K562 (cell line): ENCODE measurements around the gene SFRP2.

Source experiments
- CBFB ChIP-seq: sonication (generic); formaldehyde crosslinking; IDR thresholded peaks from 2 replicates; pipeline ENCODE4 v1.4.0; 2020; ENCODE audit warnings: mild to moderate bottlenecking, missing genetic modification reagents
- MTA1 ChIP-seq: fragments of 450-650 bp; IDR thresholded peaks from 2 replicates; pipeline ENCODE4 v1.6.1; 2017; ENCODE audit warnings: borderline replicate concordance
- RNF2 ChIP-seq: sonication (generic); IDR thresholded peaks from 2 replicates; pipeline ENCODE4 v1.6.1; 2016
- ZNF224 ChIP-seq: sonication (generic); formaldehyde crosslinking; IDR thresholded peaks from 2 replicates; pipeline ENCODE4 v1.8.0; 2022; ENCODE audit warnings: mild to moderate bottlenecking, missing genetic modification reagents

DNA sequence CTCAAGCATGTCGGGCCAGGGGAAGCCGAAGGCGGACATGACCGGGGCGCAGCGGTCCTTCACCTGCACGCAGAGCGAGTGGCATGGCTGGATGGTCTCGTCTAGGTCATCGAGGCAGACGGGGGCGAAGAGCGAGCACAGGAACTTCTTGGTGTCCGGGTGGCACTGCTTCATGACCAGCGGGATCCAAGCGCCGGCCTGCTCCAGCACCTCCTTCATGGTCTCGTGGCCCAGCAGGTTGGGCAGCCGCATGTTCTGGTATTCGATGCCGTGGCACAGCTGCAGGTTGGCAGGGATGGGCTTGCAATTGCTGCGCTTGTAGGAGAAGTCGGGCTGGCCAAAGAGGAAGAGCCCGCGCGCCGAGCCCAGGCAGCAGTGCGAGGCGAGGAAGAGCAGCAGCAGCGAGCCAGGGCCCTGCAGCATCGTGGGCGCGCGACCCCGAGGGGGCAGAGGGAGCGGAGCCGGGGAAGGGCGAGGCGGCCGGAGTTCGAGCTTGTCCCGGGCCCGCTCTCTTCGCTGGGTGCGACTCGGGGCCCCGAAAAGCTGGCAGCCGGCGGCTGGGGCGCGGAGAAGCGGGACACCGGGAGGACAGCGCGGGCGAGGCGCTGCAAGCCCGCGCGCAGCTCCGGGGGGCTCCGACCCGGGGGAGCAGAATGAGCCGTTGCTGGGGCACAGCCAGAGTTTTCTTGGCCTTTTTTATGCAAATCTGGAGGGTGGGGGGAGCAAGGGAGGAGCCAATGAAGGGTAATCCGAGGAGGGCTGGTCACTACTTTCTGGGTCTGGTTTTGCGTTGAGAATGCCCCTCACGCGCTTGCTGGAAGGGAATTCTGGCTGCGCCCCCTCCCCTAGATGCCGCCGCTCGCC lies at the start of gene SFRP2:
- TF ChIP-seq RNF2 (no peak), CBFB (CRISPR knock-in tag) (no peak), ZNF224 (no peak), MTA1 (no peak)
